Mucosa of descending colon (tissue), 3 donors: ENCODE results near the gene SSBP3. TPM values are rescaled to one million over a fixed set of nuclear protein-coding genes. Genes with fewer than 3 reads are reported as not detected.
"Not testable (repeated sequence)": the region's sequence is repeated elsewhere in the genome, so short reads cannot be mapped to it uniquely, and the experiment has no call there.

Experiments used
- ATAC-seq: fragments of 200-7000 bp; cut with Tn5 transposase; one replicate; pipeline ENCODE4 v1.9.1; 2020; ENCODE audit warnings: mild to moderate bottlenecking, moderate library complexity
- DNase-seq, 3 donors: peaks; one replicate each; pipeline ENCODE4 v3.0.0-alpha.2; 2020
- H3K36me3 ChIP-seq: fragments of 200-600 bp; one replicate; pipeline ENCODE4 v1.8.0; 2021; ENCODE audit warnings: low read depth, mild to moderate bottlenecking
- H3K4me1 ChIP-seq: fragments of 200-600 bp; one replicate; pipeline ENCODE4 v1.8.0; 2021; ENCODE audit warnings: low read depth, mild to moderate bottlenecking
- H3K4me3 ChIP-seq: fragments of 200-600 bp; one replicate; pipeline ENCODE4 v1.8.0; 2021; ENCODE audit warnings: mild to moderate bottlenecking
- H3K9me3 ChIP-seq: fragments of 200-600 bp; one replicate; pipeline ENCODE4 v1.8.0; 2021; ENCODE audit warnings: mild to moderate bottlenecking
- CTCF ChIP-seq: fragments of 200-600 bp; IDR thresholded peaks from one replicate; pipeline ENCODE4 v1.8.0; 2022; ENCODE audit warnings: antibody characterized with exemption, mild to moderate bottlenecking
- intact Hi-C, 2 donors: fragments of 100-400 bp; cut with DNase I in 1 of 2; cut with micrococcal nuclease in 1 of 2; formaldehyde crosslinking; loops; one replicate each; pipeline versions ENCODE4 v1.11.0 to v1.11.1; 2022; cut with DNase I, micrococcal nuclease
- total RNA-seq, 3 donors: library from RNA; stranded (reverse); fragmentation: NEBNext Ultra II Directional in 2 of 3; extraction: Animal tissue kit (Norgen Biotek cat#: 25700) in 2 of 3; gene quantifications; one replicate each; pipeline versions ENCODE4 v1.2.1 to v1.2.4, GENCODE V29; 2021 to 2023
- donor health status: DM: no; HTN: no; CAD: no; lungs with moderate emphysema.
- donor health status: DM: no; HTN: no; CAD: no.
- donor health status: DM: no; HTN: yes; CAD: no.

SSBP3 gene
- total RNA-seq, 3 donors from 2014 or later: 77.8 to 85.1 (median 82.0) TPM

- no peaks in the 10 kb centered on the region for H3K36me3 ChIP-seq
- H3K4me3 ChIP-seq: no peak overlapping the region
- no peaks in the 10 kb centered on the region for H3K9me3 ChIP-seq
- ATAC-seq (peak; percentile 95), DNase-seq (peak in 1 of 3 donors; percentile 56)
- TF ChIP-seq CTCF: no peak
- peaks cover 4% of the 10 kb centered on the region for H3K4me1 ChIP-seq
- intact Hi-C loops: no loop called here
Observed at GRCh38 chr1:54425152-54425584, 19.0 kb upstream of the SSBP3 start.

- no peak for ATAC-seq
- Histone ChIP-seq H3K36me3 (no peaks in the 10 kb centered on the region), H3K4me1 (peaks cover 4% of the 10 kb centered on the region), H3K9me3 (no peaks in the 10 kb centered on the region), H3K4me3 (no peak overlapping the region)
- TF ChIP-seq CTCF: no peak
- DNase-seq: no peak
- intact Hi-C loops: no loop called here
Observed at GRCh38 chr1:54424398-54424797, 18.2 kb upstream of the SSBP3 start.

GRCh38 chr1:54421101-54421504 lies 14.9 kb upstream of the SSBP3 start:
- intact Hi-C loops: no loop called here
- Histone ChIP-seq H3K9me3 (no peaks in the 10 kb centered on the region), H3K36me3 (no peaks in the 10 kb centered on the region), H3K4me3 (no peak overlapping the region), H3K4me1 (peaks cover 11% of the 10 kb centered on the region)
- peak; percentile 44 for ATAC-seq
- no peak for DNase-seq
- TF ChIP-seq CTCF: no peak

GRCh38 chr1:54418598-54418997 lies 12.4 kb upstream of the SSBP3 start:
- H3K36me3 ChIP-seq, DNase-seq, H3K4me3 ChIP-seq, H3K9me3 ChIP-seq: not testable (repeated sequence)
- intact Hi-C loops: loop anchor here in 1 of 2 donors (5.0 kb wide), 1 partner anchor 64 kb away; no protein-coding TSS in a partner anchor
- peaks cover 11% of the 10 kb centered on the region for H3K4me1 ChIP-seq
- ATAC-seq: peak; percentile 78

- ATAC-seq: no peak
- intact Hi-C loops: loop anchor here in 1 of 2 donors (5.0 kb wide), 1 partner anchor 65 kb away; no protein-coding TSS in a partner anchor
- no peak for DNase-seq
- Histone ChIP-seq H3K4me3 (no peak overlapping the region), H3K9me3 (no peaks in the 10 kb centered on the region), H3K4me1 (peaks cover 11% of the 10 kb centered on the region), H3K36me3 (no peaks in the 10 kb centered on the region)
- no peak for TF ChIP-seq CTCF
Observed at GRCh38 chr1:54417123-54417522, 10.9 kb upstream of the SSBP3 start.

GRCh38 chr1:54416435-54416834 lies 10.2 kb upstream of the SSBP3 start:
- DNase-seq (peak in 2 of 3 donors; percentile 27 to 53), ATAC-seq (peak; percentile 72)
- no peaks in the 10 kb centered on the region for H3K9me3 ChIP-seq
- peaks cover 11% of the 10 kb centered on the region for H3K4me1 ChIP-seq
- TF ChIP-seq CTCF: no peak
- no peak overlapping the region for H3K4me3 ChIP-seq
- intact Hi-C loops: loop anchor here in 1 of 2 donors (5.0 kb wide), 1 partner anchor 66 kb away; no protein-coding TSS in a partner anchor
- no peaks in the 10 kb centered on the region for H3K36me3 ChIP-seq
